DND-41 (cell line): Measurements from ENCODE around the gene ZBED5.
A peak's percentile ranks its signal among the peaks of the same experiment; 100 is the strongest.

Experiments used
- ATAC-seq: fragments of 200-7000 bp; cut with Tn5 transposase; 3 replicates; pipeline ENCODE4 v1.9.1; 2021; ENCODE audit warnings: low read depth; ENCODE audit not compliant: insufficient read depth
- DNase-seq: peaks from one replicate; pipeline ENCODE4 v3.0.0-alpha.2; 2020
- H2AFZ ChIP-seq: 2 replicates; pipeline ENCODE4 v1.6.0; 2012; ENCODE audit warnings: low read depth, low read length
- H3K27ac ChIP-seq: 2 replicates; pipeline ENCODE4 v1.5.1; 2012; ENCODE audit warnings: low read length, inconsistent platforms
- H3K27me3 ChIP-seq: fragments of 200-600 bp; sonication (generic); 2 replicates; pipeline ENCODE4 v1.6.0; 2012; ENCODE audit warnings: low read length, mild to moderate bottlenecking, inconsistent platforms; ENCODE audit not compliant: insufficient read depth, poor library complexity
- H3K36me3 ChIP-seq: 2 replicates; pipeline ENCODE4 v1.5.1; 2012; ENCODE audit warnings: low read length, inconsistent platforms; ENCODE audit not compliant: insufficient read depth
- H3K4me1 ChIP-seq: 2 replicates; pipeline ENCODE4 v1.5.1; 2012; ENCODE audit warnings: mild to moderate bottlenecking, low read length; ENCODE audit not compliant: insufficient read depth
- H3K4me2 ChIP-seq: 2 replicates; pipeline ENCODE4 v1.6.0; 2012; ENCODE audit warnings: mild to moderate bottlenecking, moderate library complexity, low read length, inconsistent platforms; ENCODE audit not compliant: insufficient read depth
- H3K4me3 ChIP-seq, 2 experiments: fragments of 200-600 bp in 1 of 2; shearing (Covaris generic) in 1 of 2; 2 replicates each; pipeline ENCODE4 v1.5.1; 2012 to 2016; ENCODE audit warnings: inconsistent platforms in 2 of 2, low read length in 2 of 2, mild to moderate bottlenecking in 2 of 2, low read depth in 1 of 2, moderate library complexity in 1 of 2
- H3K79me2 ChIP-seq: 2 replicates; pipeline ENCODE4 v1.6.0; 2012; ENCODE audit warnings: low read length, inconsistent platforms; ENCODE audit not compliant: insufficient read depth
- H3K9ac ChIP-seq: 2 replicates; pipeline ENCODE4 v1.6.0; 2012; ENCODE audit warnings: low read depth, mild to moderate bottlenecking, inconsistent platforms, low read length, moderate library complexity
- H3K9me3 ChIP-seq: 2 replicates; pipeline ENCODE4 v1.5.1; 2012; ENCODE audit warnings: low read length, moderate library complexity, mild to moderate bottlenecking, inconsistent platforms; ENCODE audit not compliant: insufficient read depth, severe bottlenecking
- H4K20me1 ChIP-seq: 2 replicates; pipeline ENCODE4 v1.6.0; 2012; ENCODE audit warnings: low read length; ENCODE audit not compliant: insufficient read depth
- CTCF ChIP-seq: IDR thresholded peaks from 2 replicates; pipeline ENCODE4 v1.5.1; 2012; ENCODE audit warnings: borderline replicate concordance, low read length, moderate library complexity, mild to moderate bottlenecking; ENCODE audit not compliant: poor library complexity, severe bottlenecking; ENCODE audit errors: extremely low read depth
- EZH2 ChIP-seq: IDR thresholded peaks from 3 replicates; pipeline ENCODE4 v1.6.1; 2012; ENCODE audit warnings: borderline replicate concordance, low read depth, mild to moderate bottlenecking, moderate library complexity, low read length, inconsistent platforms; ENCODE audit not compliant: severe bottlenecking

Gene ZBED5

GRCh38 chr11:10862446-10862845 lies 4.6 kb upstream of the ZBED5 start:
- TF ChIP-seq CTCF (no peak), EZH2 (no peak)
- H3K4me1 ChIP-seq, result peaks cover 36% of the 10 kb centered on the region
- peaks cover under 1% of the 10 kb centered on the region; the same call in 1 of the 2 replicates for H3K36me3 ChIP-seq
- no peaks in the 10 kb centered on the region for H3K9me3 ChIP-seq
- H3K27me3 ChIP-seq, result no peaks in the 10 kb centered on the region
- DNase-seq (no peak), ATAC-seq (no peak)
- peak overlapping the region; percentile 57 for H3K4me2 ChIP-seq
- no peaks in the 10 kb centered on the region for H4K20me1 ChIP-seq
- peak overlapping the region; percentile 47 for H3K9ac ChIP-seq
- H3K79me2 ChIP-seq, result peaks cover 40% of the 10 kb centered on the region
- H2AFZ ChIP-seq, result peak overlapping the region; percentile 57
- H3K4me3 ChIP-seq, result peak overlapping the region in 1 of 2 experiments; percentile 44; a peak in 2 of 4 replicates
- H3K27ac ChIP-seq, result peak overlapping the region; percentile 68

- peaks cover 2% of the 10 kb centered on the region; the same call in 1 of the 2 replicates for H3K36me3 ChIP-seq
Observed at GRCh38 chr11:10861799-10862198, 3.9 kb upstream of the ZBED5 start.

GRCh38 chr11:10861047-10861446 lies 3.2 kb upstream of the ZBED5 start:
- ATAC-seq, result no peak
- H3K36me3 ChIP-seq, result peaks cover 9% of the 10 kb centered on the region

More at GRCh38 chr11:10861799-10862198, 3.9 kb upstream of the ZBED5 start:
- Histone ChIP-seq H3K27ac (peak overlapping the region; percentile 68), H2AFZ (no peak overlapping the region), H3K79me2 (peaks cover 46% of the 10 kb centered on the region), H4K20me1 (no peaks in the 10 kb centered on the region), H3K4me3 (peak overlapping the region in 1 of 2 experiments; percentile 44; a peak in 1 of 4 replicates), H3K4me1 (peaks cover 36% of the 10 kb centered on the region), H3K9ac (0 out of 2 replicates have a peak overlapping the region, but pooled peaks have one; percentile 47), H3K9me3 (no peaks in the 10 kb centered on the region), H3K27me3 (no peaks in the 10 kb centered on the region), H3K4me2 (peak overlapping the region; percentile 57; the same call in 1 of the 2 replicates)
- ATAC-seq, result no peak
- TF ChIP-seq EZH2 (no peak), CTCF (no peak)
- DNase-seq, result no peak

More at GRCh38 chr11:10861047-10861446, 3.2 kb upstream of the ZBED5 start:
- Histone ChIP-seq H3K79me2 (peaks cover 54% of the 10 kb centered on the region), H3K27ac (no peak overlapping the region), H3K4me2 (no peak overlapping the region), H2AFZ (no peak overlapping the region), H3K27me3 (no peaks in the 10 kb centered on the region), H3K9ac (no peak overlapping the region), H3K9me3 (no peaks in the 10 kb centered on the region), H4K20me1 (no peaks in the 10 kb centered on the region), H3K4me3 (no peak overlapping the region), H3K4me1 (peaks cover 43% of the 10 kb centered on the region)
- TF ChIP-seq CTCF (no peak), EZH2 (no peak)
- no peak for DNase-seq
